GM12878 (cell line): Measurements from ENCODE around the gene TRRAP. TPM values are rescaled to one million over a fixed set of nuclear protein-coding genes. Genes with fewer than 3 reads are reported as not detected.

ENCODE experiments used
- ATAC-seq: fragments of 200-7000 bp; cut with Tn5 transposase; 3 replicates; pipeline ENCODE4 v1.9.1; 2020; ENCODE audit warnings: mild to moderate bottlenecking, moderate library complexity
- BruUV-seq: library from RNA; stranded (reverse); fragments of 400-500 nt; replicated peaks from 2 replicates; lab custom pipeline; 2021; lab: Mats Ljungman, UMichigan
- CTCF ChIA-PET: fragments of 300-600 bp; sonication (Branson Sonifier 250); formaldehyde crosslinking; extraction: SDS; loops from one replicate; lab custom pipeline; 2021; ENCODE audit warnings: inconsistent platforms; lab: Yijun Ruan, JAX
- POLR2A ChIA-PET: fragments of 350-600 bp; formaldehyde crosslinking; extraction: SDS; loops from one replicate; lab custom pipeline; 2021; ENCODE audit warnings: inconsistent platforms; lab: Charles Lee
- RAD21 ChIA-PET: fragments of 300-600 bp; sonication (Branson Sonifier 250); formaldehyde crosslinking; loops from one replicate; lab custom pipeline; 2023; ENCODE audit warnings: antibody characterized with exemption; ENCODE audit not compliant: unreplicated experiment; lab: Charles Lee
- SMC1A ChIA-PET: fragments of 300-600 bp; sonication (Branson Sonifier 250); formaldehyde crosslinking; loops from one replicate; lab custom pipeline; 2023; ENCODE audit not compliant: unreplicated experiment, uncharacterized antibody; lab: Charles Lee
- DNase-seq: peaks from one replicate; pipeline ENCODE4 v3.0.0-alpha.2; 2011; ENCODE audit warnings: low read depth, low spot score
- FAIRE-seq: peaks from 3 replicates; lab custom pipeline; 2011; peaks lifted over from hg19 to GRCh38; lab: Jason Lieb, UNC
- H2AFZ ChIP-seq: 2 replicates; pipeline ENCODE4 v1.6.0; 2011; ENCODE audit warnings: low read depth, low read length, control low read depth; ENCODE audit not compliant: control insufficient read depth
- H3K27ac ChIP-seq: 2 replicates; pipeline ENCODE4 v1.5.1; 2011; ENCODE audit warnings: control low read depth; ENCODE audit not compliant: control insufficient read depth, insufficient read depth
- H3K27me3 ChIP-seq, 2 experiments: replicated peaks in 1 of 2; 2 replicates each; pipeline versions ENCODE4 v1.6.0 to v1.6.1; 2011; ENCODE audit warnings: low read length in 1 of 2; ENCODE audit not compliant: control insufficient read depth in 2 of 2, insufficient read depth in 2 of 2
- H3K36me3 ChIP-seq, 2 experiments: 2 replicates each; pipeline ENCODE4 v1.5.1; 2011; ENCODE audit warnings: low read length in 1 of 2; ENCODE audit not compliant: control insufficient read depth in 2 of 2, insufficient read depth in 2 of 2
- H3K4me1 ChIP-seq: 2 replicates; pipeline ENCODE4 v1.6.1; 2011; ENCODE audit warnings: mild to moderate bottlenecking, low read length, moderate library complexity, mixed read lengths; ENCODE audit not compliant: control insufficient read depth, insufficient read depth
- H3K4me2 ChIP-seq: 2 replicates; pipeline ENCODE4 v1.6.0; 2011; ENCODE audit warnings: control low read depth; ENCODE audit not compliant: control insufficient read depth, insufficient read depth
- H3K4me3 ChIP-seq: fragments of 200-600 bp; sonication (generic); 2 replicates; pipeline ENCODE4 v1.5.1; 2016
- H3K79me2 ChIP-seq: 2 replicates; pipeline ENCODE4 v1.6.0; 2011; ENCODE audit warnings: low read length; ENCODE audit not compliant: control insufficient read depth, insufficient read depth
- H3K9ac ChIP-seq: 2 replicates; pipeline ENCODE4 v1.8.0; 2011; ENCODE audit warnings: low read length, control low read depth, mixed read lengths; ENCODE audit not compliant: control insufficient read depth, insufficient read depth
- H3K9me3 ChIP-seq: replicated peaks from 3 replicates; pipeline ENCODE4 v1.5.1; 2011; ENCODE audit warnings: mild to moderate bottlenecking, low read length; ENCODE audit not compliant: control insufficient read depth, insufficient read depth
- H4K20me1 ChIP-seq: 2 replicates; pipeline ENCODE4 v1.6.0; 2011; ENCODE audit not compliant: control insufficient read depth, insufficient read depth
- SIX5 ChIP-seq: IDR thresholded peaks from 2 replicates; pipeline ENCODE4 v1.6.1; 2011; ENCODE audit warnings: mild to moderate bottlenecking, low read depth, low read length, moderate library complexity; ENCODE audit not compliant: severe bottlenecking
- TCF3 ChIP-seq: IDR thresholded peaks from 2 replicates; pipeline ENCODE4 v1.6.1; 2012; ENCODE audit warnings: low read depth, mild to moderate bottlenecking, low read length, borderline replicate concordance; ENCODE audit not compliant: insufficient read depth
- WGBS: methylation state at CpG from one replicate; pipeline ENCODE4 v1.1.6; 2016; ENCODE audit warnings: low lambda C conversion rate; ENCODE audit not compliant: insufficient replicate concordance, insufficient coverage; ENCODE audit errors: missing lambda C conversion rate; 5-methylcytosine and 5-hydroxymethylcytosine counted together
- in situ Hi-C: fragments of 300-500 bp; cut with MboI; formaldehyde crosslinking; loops from 9 replicates; pipeline ENCODE4 v1.14.3; 2018; ENCODE audit warnings: mixed read lengths
- intact Hi-C: fragments of 100-400 bp; cut with micrococcal nuclease; formaldehyde crosslinking; loops from one replicate; pipeline ENCODE4 v1.14.2; 2022; ENCODE audit not compliant: unreplicated experiment
- polyA plus RNA-seq, 11 experiments: library from polyadenylated mRNA; depleted of rRNA in 4 of 11; unstranded in 6 of 11; stranded (reverse) in 5 of 11; fragments of >200 nt; fragmentation: Nextera tagmentation in 4 of 11; fragmentation: Illumina TruSeq in 1 of 11; extraction: Ambion mirVana in 4 of 11; extraction: Trizol in 1 of 11; gene quantifications; 1 replicate in 1 of 11; 2 replicates in 10 of 11; pipeline versions ENCODE4 v1.2.1 to v1.2.3, GENCODE V29; 2011 to 2016; ENCODE audit warnings: inconsistent platforms in 2 of 11, missing spikeins in 2 of 11, low read depth in 1 of 11
- total RNA-seq, 4 experiments: library from RNA; depleted of rRNA in 3 of 4; stranded (reverse); fragments of >200 nt in 3 of 4; fragmentation: Illumina TruSeq in 1 of 4; extraction: Trizol in 1 of 4; gene quantifications; 2 replicates each; pipeline versions ENCODE4 v1.2.1 to v1.2.3, GENCODE V29; 2013 to 2021
- TF ChIP-seq, protein P1 (sequence below), 3 experiments: IDR thresholded peaks in 2 of 3; conservative IDR thresholded peaks in 1 of 3; 2 replicates each; pipeline ENCODE4 v1.5.1; 2011; ENCODE audit warnings: low read depth in 3 of 3, low read length in 3 of 3, mild to moderate bottlenecking in 3 of 3, control low read depth in 2 of 3, moderate library complexity in 2 of 3, inconsistent platforms in 1 of 3, mixed read lengths in 1 of 3; ENCODE audit not compliant: control insufficient read depth in 2 of 3, insufficient read depth in 1 of 3; ENCODE audit errors: extremely low read depth in 1 of 3
- TF ChIP-seq, protein P2 (sequence below): IDR thresholded peaks from 2 replicates; pipeline ENCODE4 v1.6.1; 2012; ENCODE audit warnings: low read depth, low read length, improper control_type of control experiment

TRRAP gene
- total and polyA plus RNA-seq, 10 of the 15 experiments (the other 5 are each of a cell fraction or from before 2014, with no cell fraction given): 1.1 to 39.3 (median 8.5) TPM

DNA sequence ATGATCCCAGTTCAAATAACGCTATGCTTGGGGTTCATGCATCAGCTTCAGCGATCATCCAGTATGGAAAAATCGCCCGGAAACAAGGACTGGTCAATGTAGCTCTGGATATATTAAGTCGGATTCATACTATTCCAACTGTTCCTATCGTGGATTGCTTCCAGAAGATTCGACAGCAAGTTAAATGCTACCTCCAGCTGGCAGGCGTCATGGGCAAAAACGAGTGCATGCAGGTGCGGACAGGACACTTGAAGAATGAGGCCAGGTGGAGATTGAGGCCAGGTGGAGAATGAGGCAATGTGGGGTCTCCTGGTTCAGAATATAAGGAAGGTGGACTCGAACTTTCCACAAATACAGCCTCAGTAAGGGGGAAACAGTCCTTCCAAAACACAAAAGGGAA lies 105.8 kb downstream of the TRRAP start (continued):
- TF ChIP-seq, protein P1, sequence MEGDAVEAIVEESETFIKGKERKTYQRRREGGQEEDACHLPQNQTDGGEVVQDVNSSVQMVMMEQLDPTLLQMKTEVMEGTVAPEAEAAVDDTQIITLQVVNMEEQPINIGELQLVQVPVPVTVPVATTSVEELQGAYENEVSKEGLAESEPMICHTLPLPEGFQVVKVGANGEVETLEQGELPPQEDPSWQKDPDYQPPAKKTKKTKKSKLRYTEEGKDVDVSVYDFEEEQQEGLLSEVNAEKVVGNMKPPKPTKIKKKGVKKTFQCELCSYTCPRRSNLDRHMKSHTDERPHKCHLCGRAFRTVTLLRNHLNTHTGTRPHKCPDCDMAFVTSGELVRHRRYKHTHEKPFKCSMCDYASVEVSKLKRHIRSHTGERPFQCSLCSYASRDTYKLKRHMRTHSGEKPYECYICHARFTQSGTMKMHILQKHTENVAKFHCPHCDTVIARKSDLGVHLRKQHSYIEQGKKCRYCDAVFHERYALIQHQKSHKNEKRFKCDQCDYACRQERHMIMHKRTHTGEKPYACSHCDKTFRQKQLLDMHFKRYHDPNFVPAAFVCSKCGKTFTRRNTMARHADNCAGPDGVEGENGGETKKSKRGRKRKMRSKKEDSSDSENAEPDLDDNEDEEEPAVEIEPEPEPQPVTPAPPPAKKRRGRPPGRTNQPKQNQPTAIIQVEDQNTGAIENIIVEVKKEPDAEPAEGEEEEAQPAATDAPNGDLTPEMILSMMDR (IDR thresholded peaks at IDR 0.05 in 2 of 3, conservative IDR thresholded peaks at IDR 0.05 in 1 of 3; ENCODE audit: control insufficient read depth in 2 of 3, extremely low read depth in 1 of 3, insufficient read depth in 1 of 3, low read depth in 3 of 3, low read length in 3 of 3): no peak
- TF ChIP-seq TCF3: no peak

DNA sequence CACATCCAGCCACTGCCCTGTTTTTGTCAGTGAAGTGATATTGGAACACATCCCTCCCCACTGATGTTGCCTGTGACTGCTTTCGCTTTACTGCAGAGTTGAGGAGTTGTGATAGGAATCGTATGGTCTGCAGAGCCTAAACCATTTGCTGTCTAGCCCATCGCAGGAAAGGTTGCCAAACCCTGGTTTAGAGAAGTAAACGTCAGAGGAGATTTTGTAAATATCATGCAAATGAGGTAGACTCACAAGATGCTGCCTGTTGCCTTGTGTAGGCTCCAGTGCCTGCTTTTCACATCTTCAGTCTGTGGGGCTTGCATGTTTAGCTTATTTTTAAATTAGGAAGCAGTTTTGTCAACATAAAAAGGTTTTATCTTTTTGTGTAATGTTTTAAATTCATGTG lies 107.1 kb downstream of the TRRAP start:
- no peak overlapping the region for H3K4me3 ChIP-seq
- H3K36me3 ChIP-seq: peaks cover 31 to 53% of the 10 kb centered on the region in 2 experiments
- DNase-seq (no peak), FAIRE-seq (no peak), ATAC-seq (no peak)
- 77% methylated on average over 4 of the region's 4 CpGs for WGBS
- ChIA-PET RAD21 (no interaction called here), CTCF (interaction anchor here (1.9 kb wide), 1 partner anchor 9 kb away, joined by 4 read pairs; no protein-coding TSS in a partner anchor), SMC1A (no interaction called here), POLR2A (no interaction called here)
- H3K4me1 ChIP-seq: no peaks in the 10 kb centered on the region
- in situ Hi-C loops (no loop called here), intact Hi-C loops (no loop called here)
- no peaks in the 10 kb centered on the region for H4K20me1 ChIP-seq
- peaks cover 2% of the 10 kb centered on the region; the same call in 2 of the 3 replicates for H3K9me3 ChIP-seq
- H2AFZ ChIP-seq: no peak overlapping the region
- no TSS peak for BruUV-seq
- no peak overlapping the region for H3K27ac ChIP-seq
- no peaks in the 10 kb centered on the region for H3K27me3 ChIP-seq
- H3K79me2 ChIP-seq: no peaks in the 10 kb centered on the region
- TF ChIP-seq, protein P2, sequence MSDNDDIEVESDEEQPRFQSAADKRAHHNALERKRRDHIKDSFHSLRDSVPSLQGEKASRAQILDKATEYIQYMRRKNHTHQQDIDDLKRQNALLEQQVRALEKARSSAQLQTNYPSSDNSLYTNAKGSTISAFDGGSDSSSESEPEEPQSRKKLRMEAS: no peak
- TF ChIP-seq SIX5: peak; percentile 6
- TF ChIP-seq, all 136 proteins: peak for 1
- no peak overlapping the region for H3K9ac ChIP-seq
- no peak overlapping the region for H3K4me2 ChIP-seq
